Osteoblast (primary cell): ENCODE data around the gene RASA3. TPM values are rescaled to one million over a fixed set of nuclear protein-coding genes. Genes with fewer than 3 reads are reported as not detected.

ENCODE experiments used
- DNase-seq: peaks from one replicate; pipeline ENCODE4 v3.0.0; 2011; ENCODE audit warnings: low spot score, mixed read lengths; ENCODE audit not compliant: insufficient read length; ENCODE audit errors: missing footprints
- H2AFZ ChIP-seq: 2 replicates; pipeline ENCODE4 v1.6.0; 2011; ENCODE audit warnings: mild to moderate bottlenecking, low read length
- H3K27ac ChIP-seq: 2 replicates; pipeline ENCODE4 v1.5.1; 2011; ENCODE audit warnings: mild to moderate bottlenecking, low read depth, low read length, moderate library complexity
- H3K27me3 ChIP-seq: 2 replicates; pipeline ENCODE4 v1.6.0; 2012; ENCODE audit warnings: mild to moderate bottlenecking, control low read depth, inconsistent platforms, low read length, moderate library complexity; ENCODE audit not compliant: insufficient read depth
- H3K36me3 ChIP-seq: 2 replicates; pipeline ENCODE4 v1.5.1; 2011; ENCODE audit warnings: mild to moderate bottlenecking, low read length, control low read depth, moderate library complexity; ENCODE audit not compliant: insufficient read depth
- H3K4me1 ChIP-seq: 2 replicates; pipeline ENCODE4 v1.5.1; 2011; ENCODE audit warnings: mild to moderate bottlenecking, low read length, control low read depth, moderate library complexity; ENCODE audit not compliant: insufficient read depth
- H3K4me2 ChIP-seq: 2 replicates; pipeline ENCODE4 v1.6.0; 2011; ENCODE audit warnings: mild to moderate bottlenecking, low read length; ENCODE audit not compliant: insufficient read depth
- H3K4me3 ChIP-seq: fragments of 200-600 bp; sonication (generic); 3 replicates; pipeline ENCODE4 v1.5.1; 2012; ENCODE audit warnings: mild to moderate bottlenecking, low read length, inconsistent platforms; ENCODE audit not compliant: insufficient read depth
- H3K79me2 ChIP-seq: 2 replicates; pipeline ENCODE4 v1.6.0; 2012; ENCODE audit warnings: mild to moderate bottlenecking, low read length, control low read depth, inconsistent platforms; ENCODE audit not compliant: insufficient read depth
- H3K9me3 ChIP-seq: 2 replicates; pipeline ENCODE4 v1.5.1; 2011; ENCODE audit warnings: low read depth, low read length, control low read depth
- H4K20me1 ChIP-seq: 2 replicates; pipeline ENCODE4 v1.6.0; 2012; ENCODE audit warnings: mild to moderate bottlenecking, low read length, control low read depth; ENCODE audit not compliant: insufficient read depth
- total RNA-seq: library from RNA; depleted of rRNA; stranded (reverse); fragments of >200 nt; gene quantifications from 2 replicates; pipeline ENCODE4 v1.2.3, GENCODE V29; 2012
- TF ChIP-seq, protein P1 (sequence below): IDR thresholded peaks from 2 replicates; pipeline ENCODE4 v1.5.1; 2011; ENCODE audit warnings: mild to moderate bottlenecking, low read depth, low read length, moderate library complexity; ENCODE audit errors: extremely low read depth

The RASA3 gene
- total RNA-seq, 1 donor: 41.3 TPM

DNA sequence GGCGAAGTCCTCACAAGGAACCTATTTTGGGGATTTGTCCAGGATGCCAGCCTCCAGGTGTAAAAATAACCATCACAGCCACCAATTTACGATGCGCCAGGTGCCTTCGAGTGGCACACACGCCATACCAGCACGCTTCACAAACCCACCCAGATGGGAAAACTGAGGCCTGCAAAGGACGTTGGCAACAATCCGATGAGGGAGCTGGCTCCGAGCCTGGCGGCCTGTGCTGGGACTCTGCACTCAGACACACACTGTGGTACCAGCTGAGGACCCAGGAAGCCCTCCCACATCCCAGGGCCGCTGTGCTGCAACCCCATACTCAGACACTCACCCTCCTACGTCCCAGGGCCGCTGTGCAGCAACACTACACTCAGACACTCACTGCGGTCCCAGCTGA lies 93.5 kb downstream of the RASA3 start:
- no peak overlapping the region for H3K27ac ChIP-seq
- H3K79me2 ChIP-seq: peaks cover 92% of the 10 kb centered on the region

GRCh38 chr13:114038211-114038613 lies 94.2 kb downstream of the RASA3 start:
- peaks cover 10% of the 10 kb centered on the region for H3K4me1 ChIP-seq
- no peak for DNase-seq
- H3K27ac ChIP-seq: no peak overlapping the region
- TF ChIP-seq, protein P1, sequence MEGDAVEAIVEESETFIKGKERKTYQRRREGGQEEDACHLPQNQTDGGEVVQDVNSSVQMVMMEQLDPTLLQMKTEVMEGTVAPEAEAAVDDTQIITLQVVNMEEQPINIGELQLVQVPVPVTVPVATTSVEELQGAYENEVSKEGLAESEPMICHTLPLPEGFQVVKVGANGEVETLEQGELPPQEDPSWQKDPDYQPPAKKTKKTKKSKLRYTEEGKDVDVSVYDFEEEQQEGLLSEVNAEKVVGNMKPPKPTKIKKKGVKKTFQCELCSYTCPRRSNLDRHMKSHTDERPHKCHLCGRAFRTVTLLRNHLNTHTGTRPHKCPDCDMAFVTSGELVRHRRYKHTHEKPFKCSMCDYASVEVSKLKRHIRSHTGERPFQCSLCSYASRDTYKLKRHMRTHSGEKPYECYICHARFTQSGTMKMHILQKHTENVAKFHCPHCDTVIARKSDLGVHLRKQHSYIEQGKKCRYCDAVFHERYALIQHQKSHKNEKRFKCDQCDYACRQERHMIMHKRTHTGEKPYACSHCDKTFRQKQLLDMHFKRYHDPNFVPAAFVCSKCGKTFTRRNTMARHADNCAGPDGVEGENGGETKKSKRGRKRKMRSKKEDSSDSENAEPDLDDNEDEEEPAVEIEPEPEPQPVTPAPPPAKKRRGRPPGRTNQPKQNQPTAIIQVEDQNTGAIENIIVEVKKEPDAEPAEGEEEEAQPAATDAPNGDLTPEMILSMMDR: no peak
- H3K9me3 ChIP-seq: no peaks in the 10 kb centered on the region
- peaks cover 49% of the 10 kb centered on the region for H4K20me1 ChIP-seq
- no peak overlapping the region for H2AFZ ChIP-seq
- H3K36me3 ChIP-seq: peaks cover 37% of the 10 kb centered on the region
- no peak overlapping the region for H3K4me3 ChIP-seq
- peaks cover 95% of the 10 kb centered on the region for H3K79me2 ChIP-seq
- H3K27me3 ChIP-seq: no peaks in the 10 kb centered on the region
- no peak overlapping the region for H3K4me2 ChIP-seq

More for the DNA sequence above, 93.5 kb downstream of the RASA3 start:
- Histone ChIP-seq H3K4me1 (peaks cover 10% of the 10 kb centered on the region), H3K27me3 (no peaks in the 10 kb centered on the region), H2AFZ (no peak overlapping the region), H3K36me3 (peaks cover 36% of the 10 kb centered on the region), H3K4me2 (no peak overlapping the region), H3K9me3 (no peaks in the 10 kb centered on the region), H3K4me3 (no peak overlapping the region), H4K20me1 (peaks cover 49% of the 10 kb centered on the region)
- TF ChIP-seq, protein P1: no peak
- no peak for DNase-seq

DNA sequence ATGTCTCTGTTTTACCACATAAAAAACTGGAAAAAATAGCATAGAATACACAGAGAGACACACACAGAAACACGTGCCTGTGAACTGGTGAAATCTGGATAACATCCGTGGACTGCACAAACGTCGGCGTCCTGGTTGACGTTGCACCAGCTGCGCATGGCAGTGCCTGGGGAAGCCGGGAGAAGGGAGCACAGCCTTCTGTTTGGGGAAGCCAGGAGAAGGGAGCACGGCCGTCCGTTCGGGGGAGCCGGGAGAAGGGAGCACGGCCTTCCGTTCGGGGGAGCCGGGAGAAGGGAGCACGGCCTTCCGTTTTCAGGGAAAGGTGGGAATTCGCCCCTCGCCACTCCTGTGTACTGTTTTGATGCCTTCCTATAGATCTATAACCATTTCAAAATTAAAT lies 94.7 kb downstream of the RASA3 start:
- Histone ChIP-seq H3K27me3 (no peaks in the 10 kb centered on the region), H2AFZ (no peak overlapping the region), H3K4me2 (no peak overlapping the region), H3K36me3 (peaks cover 32% of the 10 kb centered on the region), H3K9me3 (no peaks in the 10 kb centered on the region), H3K4me3 (no peak overlapping the region), H3K79me2 (peaks cover 95% of the 10 kb centered on the region), H4K20me1 (peaks cover 44% of the 10 kb centered on the region), H3K4me1 (peaks cover 10% of the 10 kb centered on the region), H3K27ac (no peak overlapping the region)
- TF ChIP-seq, protein P1: no peak
- no peak for DNase-seq

DNA sequence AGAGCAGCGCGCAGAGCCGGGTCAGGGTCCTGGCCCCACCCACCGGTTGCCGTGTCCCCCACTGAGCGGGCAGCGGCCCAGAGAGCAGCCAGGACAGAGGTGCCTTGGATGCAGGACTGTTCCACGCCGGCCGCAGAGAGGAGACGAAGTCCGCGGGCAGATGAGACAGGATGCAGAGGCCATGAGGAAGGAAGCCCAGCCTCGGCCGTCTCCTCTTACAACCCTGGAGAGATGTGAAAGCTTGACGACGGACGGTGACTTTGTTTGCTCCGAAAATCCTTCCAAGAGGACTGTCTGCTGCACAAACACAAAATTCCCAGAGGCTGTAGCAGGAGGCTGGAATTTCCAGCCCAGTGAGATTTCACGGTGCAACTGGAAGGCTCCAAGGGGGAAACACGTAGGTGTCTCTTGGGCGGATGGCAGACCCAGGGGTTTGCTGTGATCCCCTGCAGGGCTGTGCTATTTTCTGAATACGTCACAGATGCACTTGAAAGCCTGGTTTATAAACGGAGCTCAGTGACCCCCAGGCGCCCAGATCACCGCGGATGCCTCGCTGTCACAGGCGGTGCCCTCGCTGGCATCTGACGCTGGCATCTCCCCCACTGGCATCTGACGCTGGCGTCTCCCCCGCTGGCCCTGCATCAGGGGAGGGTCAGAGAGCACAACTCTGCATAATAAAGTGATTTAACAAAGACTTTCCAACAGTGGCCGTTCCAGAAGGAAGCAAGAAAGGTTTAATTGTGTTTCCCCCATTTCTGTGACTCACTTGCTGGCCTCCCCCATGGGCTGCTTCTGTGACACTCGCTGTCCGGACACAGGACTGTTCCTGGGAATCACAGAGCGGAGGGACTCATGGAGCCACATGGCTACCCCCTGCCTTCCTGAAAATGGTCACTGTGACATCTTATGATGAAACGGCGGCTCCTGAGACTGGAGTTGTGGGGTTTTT lies 96.6 kb downstream of the RASA3 start:
- H3K4me3 ChIP-seq: no peak overlapping the region
- H4K20me1 ChIP-seq: peaks cover 50% of the 10 kb centered on the region
- no peaks in the 10 kb centered on the region for H3K9me3 ChIP-seq
- no peak overlapping the region for H3K27ac ChIP-seq
- no peaks in the 10 kb centered on the region for H3K27me3 ChIP-seq
- H2AFZ ChIP-seq: no peak overlapping the region
- no peak overlapping the region for H3K4me2 ChIP-seq
- DNase-seq: no peak
- H3K79me2 ChIP-seq: peaks cover 95% of the 10 kb centered on the region
- peaks cover 23% of the 10 kb centered on the region for H3K36me3 ChIP-seq
- H3K4me1 ChIP-seq: peaks cover 18% of the 10 kb centered on the region
- TF ChIP-seq, protein P1: no peak
